ENCODE measurements around the gene KCNAB2.

DNA sequence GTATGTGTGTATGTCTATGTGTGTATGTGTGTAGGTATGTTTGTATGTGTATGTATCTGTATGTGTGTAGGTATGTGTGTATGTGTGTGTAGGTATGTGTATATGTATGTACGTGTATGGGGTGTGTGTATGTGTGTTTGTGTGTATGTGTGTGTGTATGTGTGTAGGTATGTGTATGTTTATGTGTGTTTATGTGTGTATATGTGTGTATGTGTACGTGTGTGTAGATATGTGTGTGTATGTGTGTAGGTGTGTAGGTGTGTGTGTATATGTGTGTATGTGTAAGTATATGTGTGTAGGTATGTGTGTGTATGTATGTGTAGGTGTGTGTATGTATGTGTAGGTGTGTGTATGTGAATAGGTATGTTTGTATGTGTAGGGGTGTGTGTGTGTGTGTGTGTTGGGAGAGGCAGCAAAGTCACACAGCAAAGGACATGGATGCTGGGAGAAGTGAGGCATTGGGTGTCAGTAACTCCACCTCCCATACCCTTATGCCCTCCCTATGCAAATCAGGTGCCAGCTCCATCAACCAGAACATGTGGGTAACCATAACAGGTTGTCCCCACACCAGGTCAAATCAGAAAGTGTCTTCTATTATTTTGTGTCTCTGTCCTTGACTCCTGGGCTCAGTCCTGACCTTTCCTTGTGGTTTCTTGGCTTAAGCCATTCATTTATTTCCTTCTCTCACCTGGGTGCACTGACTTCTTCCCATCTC lies 15.0 kb upstream of the KCNAB2 start:
- TF ChIP-seq, protein P1, sequence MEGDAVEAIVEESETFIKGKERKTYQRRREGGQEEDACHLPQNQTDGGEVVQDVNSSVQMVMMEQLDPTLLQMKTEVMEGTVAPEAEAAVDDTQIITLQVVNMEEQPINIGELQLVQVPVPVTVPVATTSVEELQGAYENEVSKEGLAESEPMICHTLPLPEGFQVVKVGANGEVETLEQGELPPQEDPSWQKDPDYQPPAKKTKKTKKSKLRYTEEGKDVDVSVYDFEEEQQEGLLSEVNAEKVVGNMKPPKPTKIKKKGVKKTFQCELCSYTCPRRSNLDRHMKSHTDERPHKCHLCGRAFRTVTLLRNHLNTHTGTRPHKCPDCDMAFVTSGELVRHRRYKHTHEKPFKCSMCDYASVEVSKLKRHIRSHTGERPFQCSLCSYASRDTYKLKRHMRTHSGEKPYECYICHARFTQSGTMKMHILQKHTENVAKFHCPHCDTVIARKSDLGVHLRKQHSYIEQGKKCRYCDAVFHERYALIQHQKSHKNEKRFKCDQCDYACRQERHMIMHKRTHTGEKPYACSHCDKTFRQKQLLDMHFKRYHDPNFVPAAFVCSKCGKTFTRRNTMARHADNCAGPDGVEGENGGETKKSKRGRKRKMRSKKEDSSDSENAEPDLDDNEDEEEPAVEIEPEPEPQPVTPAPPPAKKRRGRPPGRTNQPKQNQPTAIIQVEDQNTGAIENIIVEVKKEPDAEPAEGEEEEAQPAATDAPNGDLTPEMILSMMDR (IDR thresholded peaks at IDR 0.05) = no peak
- no peak for TF ChIP-seq POLR2A (IDR thresholded peaks at IDR 0.05)

Measured in prostate gland (tissue), 2 donors.